Neural cell (in vitro differentiated cells): ENCODE measurements around the gene MAP4K3. TPM values are rescaled to one million over a fixed set of nuclear protein-coding genes. Genes with fewer than 3 reads are reported as not detected.

ENCODE experiments used
- H2AFZ ChIP-seq: fragments of 200-600, 300-800 bp; sonication (generic), shearing (Covaris generic); 2 replicates; pipeline ENCODE4 v1.6.0; 2014; ENCODE audit warnings: low read depth, mild to moderate bottlenecking, antibody characterized with exemption, low read length, moderate library complexity
- H3F3A ChIP-seq: fragments of 200-600 bp; shearing (Covaris generic); 2 replicates; pipeline ENCODE4 v1.6.1; 2016; ENCODE audit warnings: mild to moderate bottlenecking, moderate library complexity, mixed read lengths, antibody characterized with exemption, low read length; ENCODE audit not compliant: insufficient read depth, poor library complexity, severe bottlenecking
- H3K27ac ChIP-seq: fragments of 200-600, 300-800 bp; sonication (generic), shearing (Covaris generic); 2 replicates; pipeline ENCODE4 v1.5.1; 2014; ENCODE audit warnings: mild to moderate bottlenecking, low read length, moderate library complexity
- H3K27me3 ChIP-seq: fragments of 300-800, 200-600 bp; sonication (generic), shearing (Covaris generic); 2 replicates; pipeline ENCODE4 v1.6.0; 2014; ENCODE audit warnings: mild to moderate bottlenecking, low read depth, low read length, moderate library complexity; ENCODE audit not compliant: insufficient read depth
- H3K36me3 ChIP-seq: fragments of 300-800, 200-600 bp; sonication (generic), shearing (Covaris generic); 2 replicates; pipeline ENCODE4 v1.5.1; 2014; ENCODE audit warnings: mild to moderate bottlenecking, antibody characterized with exemption, low read length, moderate library complexity; ENCODE audit not compliant: insufficient read depth
- H3K4me2 ChIP-seq: fragments of 300-800, 200-600 bp; sonication (generic), shearing (Covaris generic); 2 replicates; pipeline ENCODE4 v1.6.0; 2014; ENCODE audit warnings: mild to moderate bottlenecking, low read length
- H3K4me3 ChIP-seq: fragments of 300-800, 200-600 bp; sonication (generic), shearing (Covaris generic); 2 replicates; pipeline ENCODE4 v1.5.1; 2014; ENCODE audit warnings: mild to moderate bottlenecking, low read length, moderate library complexity
- H3K79me2 ChIP-seq: fragments of 200-600 bp; shearing (Covaris generic); replicated peaks from 2 replicates; pipeline ENCODE4 v1.6.0; 2014; ENCODE audit warnings: mild to moderate bottlenecking, low read length, moderate library complexity; ENCODE audit not compliant: insufficient read depth
- H3K9ac ChIP-seq: fragments of 300-800, 200-600 bp; sonication (generic), shearing (Covaris generic); 2 replicates; pipeline ENCODE4 v1.6.1; 2016; ENCODE audit warnings: mild to moderate bottlenecking, low read length, mixed read lengths
- H3K9me2 ChIP-seq: fragments of 200-600 bp; shearing (Covaris generic); 2 replicates; pipeline ENCODE4 v1.6.1; 2016; ENCODE audit warnings: mild to moderate bottlenecking, low read length, mixed read lengths; ENCODE audit not compliant: insufficient read depth
- H3K9me3 ChIP-seq: fragments of 200-600, 300-800 bp; sonication (generic), shearing (Covaris generic); 2 replicates; pipeline ENCODE4 v1.6.1; 2016; ENCODE audit warnings: mild to moderate bottlenecking, mixed run types, low read length, moderate library complexity, mixed read lengths
- H4K20me1 ChIP-seq: fragments of 200-600 bp; shearing (Covaris generic); 2 replicates; pipeline ENCODE4 v1.6.1; 2016; ENCODE audit warnings: mild to moderate bottlenecking, mixed run types; ENCODE audit not compliant: insufficient read depth
- CTCF ChIP-seq: fragments of 450-650 bp; IDR thresholded peaks from 2 replicates; pipeline ENCODE4 v1.5.1; 2014; ENCODE audit warnings: antibody characterized with exemption, mild to moderate bottlenecking, moderate library complexity; ENCODE audit not compliant: poor library complexity, severe bottlenecking
- EP300 ChIP-seq: fragments of 450-650 bp; conservative IDR thresholded peaks from 2 replicates; pipeline ENCODE4 v1.6.1; 2014; ENCODE audit warnings: antibody characterized with exemption, mild to moderate bottlenecking, moderate library complexity; ENCODE audit not compliant: poor library complexity, severe bottlenecking
- EZH2 ChIP-seq: fragments of 200-600, 300-800 bp; shearing (Covaris generic), sonication (generic); IDR thresholded peaks from 2 replicates; pipeline ENCODE4 v1.6.1; 2014; ENCODE audit warnings: antibody characterized with exemption, low read length, borderline replicate concordance, mild to moderate bottlenecking; ENCODE audit not compliant: insufficient read depth, poor library complexity, severe bottlenecking
- MXI1 ChIP-seq: fragments of 450-650 bp; conservative IDR thresholded peaks from 2 replicates; pipeline ENCODE4 v1.6.1; 2014; ENCODE audit warnings: antibody characterized with exemption, mild to moderate bottlenecking; ENCODE audit not compliant: poor library complexity, severe bottlenecking
- POLR2AphosphoS5 ChIP-seq: IDR thresholded peaks from 2 replicates; pipeline ENCODE4 v1.6.1; 2012
- RAD21 ChIP-seq: fragments of 450-650 bp; conservative IDR thresholded peaks from 2 replicates; pipeline ENCODE4 v1.6.1; 2014; ENCODE audit warnings: antibody characterized with exemption, mild to moderate bottlenecking, moderate library complexity
- REST ChIP-seq: IDR thresholded peaks from 2 replicates; pipeline ENCODE4 v1.6.1; 2012; ENCODE audit warnings: borderline replicate concordance
- SMC3 ChIP-seq: fragments of 450-650 bp; conservative IDR thresholded peaks from 2 replicates; pipeline ENCODE4 v1.6.1; 2014; ENCODE audit warnings: antibody characterized with exemption, mild to moderate bottlenecking, moderate library complexity; ENCODE audit not compliant: poor library complexity
- TAF1 ChIP-seq: IDR thresholded peaks from 2 replicates; pipeline ENCODE4 v1.6.1; 2012; ENCODE audit warnings: low read depth
- polyA plus RNA-seq: library from polyadenylated mRNA; depleted of rRNA; stranded (reverse); fragments of >200 nt; gene quantifications from 2 replicates; pipeline ENCODE4 v1.2.3, GENCODE V29; 2014

The MAP4K3 gene
- polyA plus RNA-seq, 1 donor from 2014 or later = 105 TPM

- Histone ChIP-seq H3K4me3 (no peak overlapping the region), H2AFZ (no peak overlapping the region), H3K36me3 (no peaks in the 10 kb centered on the region), H3K4me2 (no peak overlapping the region), H3K9ac (no peak overlapping the region), H3K9me2 (no peaks in the 10 kb centered on the region), H3K27me3 (no peaks in the 10 kb centered on the region), H3K9me3 (no peaks in the 10 kb centered on the region), H3F3A (no peaks in the 10 kb centered on the region), H4K20me1 (no peaks in the 10 kb centered on the region), H3K27ac (no peak overlapping the region), H3K79me2 (no peaks in the 10 kb centered on the region)
- TF ChIP-seq RAD21 (no peak), MXI1 (no peak), TAF1 (no peak), SMC3 (no peak), CTCF (no peak), EP300 (no peak), POLR2AphosphoS5 (no peak), REST (no peak), EZH2 (no peak)
These were observed 5.9 kb upstream of the MAP4K3 start for GRCh38 chr2:39443009-39443408.

- no peaks in the 10 kb centered on the region for H3K27me3 ChIP-seq
- peak overlapping the region; percentile 91 for H3K9ac ChIP-seq
- H3K36me3 ChIP-seq = no peaks in the 10 kb centered on the region
- H3K79me2 ChIP-seq = peaks cover 41% of the 10 kb centered on the region
- H3K9me3 ChIP-seq = no peaks in the 10 kb centered on the region
- H3K4me2 ChIP-seq = peak overlapping the region; percentile 64
- H4K20me1 ChIP-seq = no peaks in the 10 kb centered on the region
- TF ChIP-seq SMC3 (no peak), EP300 (no peak), POLR2AphosphoS5 (no peak), EZH2 (no peak), RAD21 (no peak), CTCF (no peak), REST (no peak), MXI1 (no peak), TAF1 (no peak)
- peak overlapping the region; percentile 64 for H3K27ac ChIP-seq
- H2AFZ ChIP-seq = peak overlapping the region; percentile 92
- no peaks in the 10 kb centered on the region for H3F3A ChIP-seq
- peak overlapping the region; percentile 93 for H3K4me3 ChIP-seq
- H3K9me2 ChIP-seq = no peaks in the 10 kb centered on the region
These were observed 624 bp upstream of the MAP4K3 start for GRCh38 chr2:39437522-39438296.
